HCEC 1CT (cell line): ENCODE data around the gene VAMP8.
"Not testable (repeated sequence)": the region's sequence is repeated elsewhere in the genome, so short reads cannot be mapped to it uniquely, and the experiment has no call there.

ENCODE experiments used
- DNase-seq: peaks from one replicate; pipeline ENCODE4 v3.0.0-alpha.2; 2017

The VAMP8 gene

DNA sequence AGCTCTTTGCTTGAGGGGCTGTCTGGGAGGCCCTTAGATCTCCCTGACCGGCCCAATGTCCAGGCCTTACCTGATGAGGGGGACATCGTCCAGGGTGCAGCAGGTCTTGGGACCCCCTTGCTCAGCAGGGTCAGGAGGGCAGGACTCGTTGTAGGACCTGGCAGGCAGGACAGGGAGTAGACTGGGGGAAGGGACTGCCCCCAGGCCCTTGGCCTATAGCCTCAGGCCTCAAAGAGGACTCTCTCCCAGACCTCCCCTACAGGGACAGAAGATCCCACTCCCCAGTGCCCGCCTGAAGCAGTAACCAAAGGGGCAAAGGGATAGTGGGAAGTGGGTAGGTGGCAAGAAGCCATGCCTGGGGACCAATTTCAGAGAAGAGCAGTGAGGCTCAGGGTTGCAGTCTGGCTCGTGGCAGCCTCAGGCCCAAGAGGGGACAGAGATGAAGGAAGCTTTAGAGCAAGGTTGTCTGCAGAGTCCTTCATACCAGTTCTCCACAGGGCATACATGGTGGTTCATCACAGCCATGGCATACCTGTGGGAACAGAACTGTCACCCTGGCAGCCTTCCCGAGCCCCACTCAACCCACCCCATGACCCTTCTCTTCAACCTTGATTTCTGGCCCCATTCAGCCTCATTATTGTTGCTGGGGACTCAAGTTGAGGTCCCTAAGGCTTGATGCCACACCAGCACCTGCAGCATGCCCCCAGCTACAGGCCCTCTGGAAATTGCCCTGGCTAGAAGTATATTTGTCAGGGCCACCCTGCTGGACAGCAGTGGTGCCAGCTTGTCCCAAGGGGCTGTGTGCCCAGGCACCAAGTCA lies 23.8 kb downstream of the VAMP8 start:
- DNase-seq, result no peak

DNA sequence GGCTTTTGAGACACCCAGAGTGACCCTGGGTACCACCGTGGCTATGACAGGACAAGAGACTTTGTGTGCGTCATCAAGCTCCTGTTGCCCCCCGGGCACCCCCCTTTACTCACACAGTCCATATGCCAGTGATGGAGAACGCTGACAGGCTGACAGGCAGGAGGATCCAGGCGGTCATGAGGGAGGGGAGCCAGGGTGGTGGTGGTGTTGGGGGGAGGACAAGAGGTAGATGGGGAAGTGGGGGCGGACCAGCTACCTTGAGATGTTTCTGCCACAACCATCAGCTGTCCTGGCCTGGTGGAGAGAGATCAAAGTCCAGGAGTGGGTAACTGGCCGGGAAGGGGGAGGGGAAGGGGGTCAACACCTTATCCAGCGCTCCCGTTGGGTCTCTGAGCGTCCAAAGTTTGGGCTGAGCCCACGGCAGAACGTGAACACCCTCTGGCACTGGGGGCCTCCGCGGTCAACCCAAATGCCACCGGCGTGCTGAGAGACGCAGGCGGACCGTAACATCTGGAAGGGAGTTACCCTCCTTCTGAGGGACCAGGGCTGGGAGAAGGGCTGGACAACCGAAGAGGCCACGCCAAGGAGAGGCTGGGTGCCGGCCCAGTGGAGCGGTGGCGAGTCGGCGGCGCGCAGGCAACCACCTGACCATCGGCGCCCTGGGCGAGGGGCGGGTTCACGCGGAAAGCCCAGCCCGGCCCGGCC lies 24.5 kb downstream of the VAMP8 start:
- DNase-seq, result peak; percentile 30

- peak; percentile 92 for DNase-seq
Measured at GRCh38 chr2:85602476-85603234, 25.3 kb downstream of the VAMP8 start, which contains the start of gene TMEM150A. Gene TMEM150A, minus strand, starts transcription at chr2:85602698. Its CDS starts 750 bp downstream, at chr2:85601948.

GRCh38 chr2:85604133-85604444 lies 26.7 kb downstream of the VAMP8 start:
- DNase-seq, result not testable (repeated sequence)

GRCh38 chr2:85604568-85605339 lies 27.4 kb downstream of the VAMP8 start:
- no peak for DNase-seq

- peak; percentile 53 for DNase-seq
Measured at GRCh38 chr2:85605406-85606115, 28.2 kb downstream of the VAMP8 start.

DNA sequence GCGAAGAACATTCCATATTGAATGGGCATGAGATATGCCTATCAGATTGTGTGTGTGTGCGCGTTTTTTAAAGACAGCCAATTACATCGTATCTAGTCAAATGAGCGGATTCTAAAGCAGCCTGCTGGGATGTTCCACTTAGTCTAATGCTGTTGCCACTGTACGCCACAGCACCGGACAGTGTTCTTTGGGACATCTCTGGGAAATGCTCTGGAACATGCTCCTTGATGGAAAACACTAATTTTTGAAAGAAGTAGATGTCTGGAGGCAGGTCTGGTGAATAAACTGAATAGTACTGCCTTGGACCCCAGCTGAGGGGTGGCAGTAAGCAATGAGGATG lies 28.7 kb downstream of the VAMP8 start:
- DNase-seq, result no peak

GRCh38 chr2:85607268-85608215 lies 30.2 kb downstream of the VAMP8 start:
- DNase-seq, result no peak

DNA sequence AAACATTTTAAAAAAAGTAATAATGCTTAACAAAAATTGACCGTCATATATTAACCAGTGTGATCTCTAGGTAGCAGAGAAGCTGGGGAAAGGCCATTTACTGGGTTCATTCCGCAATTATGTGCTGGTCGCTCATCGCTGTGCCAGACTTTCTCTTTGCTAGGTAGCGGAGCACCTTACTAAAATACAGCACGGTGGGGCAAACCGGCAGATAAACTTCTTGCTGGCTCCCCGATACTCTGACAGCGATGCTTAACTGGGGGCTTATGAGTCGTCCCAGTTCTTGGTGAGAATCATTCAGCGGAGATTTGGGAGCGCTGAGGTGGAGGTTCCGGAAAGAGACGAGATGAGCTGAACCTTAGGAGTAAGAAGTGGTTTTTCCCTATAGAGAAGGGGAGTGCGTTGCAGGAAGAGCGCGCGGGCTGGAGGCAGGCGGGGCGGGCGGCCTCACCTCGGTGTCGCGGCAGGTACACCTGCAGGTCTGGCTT lies 33.9 kb downstream of the VAMP8 start:
- DNase-seq, result no peak

DNA sequence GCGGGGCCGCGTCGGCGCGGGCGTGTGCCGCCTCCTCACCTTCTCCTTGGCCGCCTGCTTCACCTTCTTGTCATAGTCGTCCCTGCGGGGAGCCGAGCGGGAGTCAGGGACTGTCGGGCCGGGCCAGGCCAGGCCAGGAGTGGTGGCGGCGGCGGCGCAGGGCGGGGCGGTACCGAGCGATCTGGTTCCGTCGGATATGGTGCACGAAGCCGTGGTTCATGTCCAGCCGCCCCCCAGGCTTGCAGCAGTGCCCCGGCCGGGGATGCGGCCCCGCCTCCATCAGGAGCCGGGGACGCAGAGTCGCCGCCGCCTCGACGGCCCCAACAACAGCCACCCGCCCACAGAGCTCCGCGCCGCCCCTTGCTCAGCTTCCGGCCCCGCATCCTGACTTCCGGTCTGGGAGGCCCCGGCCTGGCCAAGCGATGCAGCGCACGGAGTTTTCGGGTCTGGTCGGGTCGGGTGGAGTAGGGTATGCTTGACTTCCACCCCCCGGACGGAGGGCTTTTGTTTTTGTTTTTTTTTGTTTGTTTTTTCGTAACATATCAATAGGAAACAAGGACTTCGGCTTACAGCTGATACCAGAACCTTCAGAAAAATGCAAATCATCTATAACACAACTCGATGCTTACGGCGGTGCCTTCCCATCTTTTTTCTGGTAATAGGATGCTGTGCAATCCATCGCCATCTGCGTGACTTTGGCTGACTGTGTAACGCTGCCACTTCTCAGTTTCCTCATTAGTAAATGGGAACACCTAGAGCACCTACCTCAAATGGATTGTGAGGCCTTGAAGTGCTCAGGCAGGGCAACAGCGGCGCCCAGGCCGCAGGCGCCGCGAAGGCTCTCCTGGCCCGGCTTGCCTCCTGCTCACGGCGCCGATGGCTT lies 34.6 kb downstream of the VAMP8 start, which contains the start of gene C2orf68:
C2orf68 (minus strand) TSS at position 362 of the 883 bp plus-strand sequence; CDS start at position 280, 82 bp downstream.
- peak; percentile 79 for DNase-seq

- no peak for DNase-seq
Measured at GRCh38 chr2:85613717-85614515, 36.5 kb downstream of the VAMP8 start.

DNA sequence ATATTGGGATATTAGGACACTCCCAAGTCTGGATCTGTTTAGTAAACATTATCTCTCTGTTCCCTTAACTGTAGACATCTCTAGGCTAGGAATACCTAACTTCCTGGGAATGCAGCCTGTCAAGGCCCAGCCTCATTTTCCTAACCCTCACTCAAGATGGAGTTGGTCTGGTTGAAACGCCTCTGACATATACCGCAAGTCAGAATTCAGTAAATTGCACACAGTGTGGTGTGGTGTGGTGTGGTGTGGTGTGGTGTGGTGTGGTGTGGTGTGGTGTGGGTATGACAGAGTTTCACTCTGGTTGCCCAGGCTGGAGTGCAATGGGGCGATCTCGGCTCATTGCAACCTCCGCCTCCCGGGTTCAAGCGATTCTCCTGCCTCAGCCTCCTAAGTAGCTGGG lies 37.4 kb downstream of the VAMP8 start:
- not testable (repeated sequence) for DNase-seq

- no peak for DNase-seq
Measured at GRCh38 chr2:85615413-85615728, 38.0 kb downstream of the VAMP8 start.

DNA sequence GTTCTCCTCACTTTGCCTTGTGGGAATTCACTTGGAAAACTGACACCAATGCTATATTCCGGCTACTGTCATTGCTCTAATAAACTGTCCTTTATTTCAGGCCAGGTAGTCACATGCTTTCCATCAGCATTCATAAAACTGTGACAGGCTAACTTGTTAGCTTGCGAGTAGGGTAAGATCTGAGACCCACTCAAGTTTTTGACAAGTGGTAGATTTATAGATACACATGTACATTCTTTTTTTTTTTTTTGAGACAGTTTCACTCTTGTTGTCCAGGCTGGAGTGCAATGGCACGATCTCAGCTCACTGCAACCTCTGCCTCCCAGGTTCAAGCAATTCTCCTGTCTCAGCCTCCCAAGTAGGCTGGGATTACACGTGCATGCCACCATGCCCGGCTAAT lies 40.3 kb downstream of the VAMP8 start:
- DNase-seq, result not testable (repeated sequence)

- no peak for DNase-seq
Measured at GRCh38 chr2:85619617-85620016, 42.2 kb downstream of the VAMP8 start.

- DNase-seq, result no peak
Measured at GRCh38 chr2:85621338-85621737, 44.0 kb downstream of the VAMP8 start.

DNA sequence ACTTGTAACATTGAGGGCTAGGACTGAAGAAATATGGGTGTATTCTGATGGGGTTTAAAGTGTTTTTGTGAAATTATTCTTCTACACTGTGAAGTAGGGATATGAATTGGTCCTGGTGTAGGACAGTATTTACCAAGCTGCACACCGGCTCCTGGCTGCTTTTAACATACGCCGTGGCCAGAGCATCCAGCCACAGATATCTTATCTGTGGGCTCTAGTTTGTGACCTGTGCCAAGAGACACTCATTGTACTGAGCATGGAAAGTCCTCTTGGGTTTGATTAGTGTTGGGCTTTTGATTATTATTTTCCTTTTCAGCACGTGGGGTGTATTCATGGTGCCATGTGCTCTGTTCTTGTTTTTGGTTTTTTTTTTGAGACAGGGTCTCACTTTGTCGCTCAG lies 46.6 kb downstream of the VAMP8 start:
- DNase-seq, result no peak

GRCh38 chr2:85628658-85629057 lies 51.3 kb downstream of the VAMP8 start:
- DNase-seq, result no peak

DNA sequence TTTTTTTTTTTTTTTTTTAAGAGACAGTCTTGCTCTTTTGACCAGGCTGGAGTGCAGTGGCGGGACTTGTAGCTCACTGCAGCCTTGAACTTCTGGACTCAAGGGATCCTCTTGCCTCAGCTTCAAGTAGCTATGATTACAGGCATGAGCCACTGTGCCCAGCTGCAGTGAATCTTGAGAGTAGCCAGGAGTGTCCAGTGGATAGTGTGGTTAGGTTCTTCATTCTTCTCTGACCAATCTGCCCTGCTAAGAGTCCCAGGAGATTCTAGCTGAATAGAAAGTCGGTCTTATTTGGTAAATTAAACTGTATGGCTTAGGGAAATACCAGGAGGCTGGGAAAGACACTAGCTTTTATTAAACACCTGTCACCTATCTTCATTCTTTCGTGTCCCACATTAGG lies 53.9 kb downstream of the VAMP8 start:
- no peak for DNase-seq
